BE2C (cell line): ENCODE measurements around the gene GTF2A1.

Experiments used
- DNase-seq: peaks from one replicate; pipeline ENCODE4 v3.0.0-alpha.2; 2020
- H3K27me3 ChIP-seq: fragments of 250-450 bp; sonication (Bioruptor Pico); 2 replicates; pipeline ENCODE4 v1.5.1; 2020; ENCODE audit warnings: mild to moderate bottlenecking
- H3K36me3 ChIP-seq: fragments of 250-450 bp; sonication (Bioruptor Pico); 2 replicates; pipeline ENCODE4 v1.5.1; 2020; ENCODE audit warnings: mild to moderate bottlenecking
- H3K4me1 ChIP-seq: fragments of 250-450 bp; sonication (Bioruptor Pico); 2 replicates; pipeline ENCODE4 v1.5.1; 2020
- H3K4me3 ChIP-seq: 2 replicates; pipeline ENCODE4 v1.5.1; 2011; ENCODE audit warnings: low read depth, low read length
- H3K9me3 ChIP-seq: fragments of 250-450 bp; sonication (Bioruptor Pico); 2 replicates; pipeline ENCODE4 v1.5.1; 2020
- TF ChIP-seq, protein P1 (sequence below): IDR thresholded peaks from 2 replicates; pipeline ENCODE4 v1.5.1; 2012; ENCODE audit warnings: mild to moderate bottlenecking, low read depth, low read length

GTF2A1 gene

DNA sequence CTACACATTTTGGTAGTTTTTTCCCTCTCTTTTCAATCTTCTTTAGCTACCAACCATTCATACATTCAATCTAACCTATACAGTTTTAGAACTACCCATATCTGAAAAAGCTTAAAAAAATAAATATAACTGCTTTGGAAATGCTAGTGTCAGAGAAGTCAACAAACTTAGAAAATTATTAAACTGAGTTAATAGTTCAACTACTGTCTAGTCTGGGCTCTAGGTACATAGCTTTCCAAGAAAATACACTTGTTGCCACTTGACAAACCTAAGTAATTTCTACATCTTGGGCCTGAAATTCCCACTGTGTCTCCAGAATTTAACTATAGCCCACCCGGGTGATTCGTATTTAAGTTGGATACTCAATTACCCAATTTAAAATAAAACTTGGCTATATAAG is 22.1 kb downstream of the GTF2A1 start:
- H3K36me3 ChIP-seq: peaks cover 47% of the 10 kb centered on the region
- H3K9me3 ChIP-seq: no peaks in the 10 kb centered on the region
- no peaks in the 10 kb centered on the region for H3K27me3 ChIP-seq
- H3K4me1 ChIP-seq: no peaks in the 10 kb centered on the region
- TF ChIP-seq, protein P1, sequence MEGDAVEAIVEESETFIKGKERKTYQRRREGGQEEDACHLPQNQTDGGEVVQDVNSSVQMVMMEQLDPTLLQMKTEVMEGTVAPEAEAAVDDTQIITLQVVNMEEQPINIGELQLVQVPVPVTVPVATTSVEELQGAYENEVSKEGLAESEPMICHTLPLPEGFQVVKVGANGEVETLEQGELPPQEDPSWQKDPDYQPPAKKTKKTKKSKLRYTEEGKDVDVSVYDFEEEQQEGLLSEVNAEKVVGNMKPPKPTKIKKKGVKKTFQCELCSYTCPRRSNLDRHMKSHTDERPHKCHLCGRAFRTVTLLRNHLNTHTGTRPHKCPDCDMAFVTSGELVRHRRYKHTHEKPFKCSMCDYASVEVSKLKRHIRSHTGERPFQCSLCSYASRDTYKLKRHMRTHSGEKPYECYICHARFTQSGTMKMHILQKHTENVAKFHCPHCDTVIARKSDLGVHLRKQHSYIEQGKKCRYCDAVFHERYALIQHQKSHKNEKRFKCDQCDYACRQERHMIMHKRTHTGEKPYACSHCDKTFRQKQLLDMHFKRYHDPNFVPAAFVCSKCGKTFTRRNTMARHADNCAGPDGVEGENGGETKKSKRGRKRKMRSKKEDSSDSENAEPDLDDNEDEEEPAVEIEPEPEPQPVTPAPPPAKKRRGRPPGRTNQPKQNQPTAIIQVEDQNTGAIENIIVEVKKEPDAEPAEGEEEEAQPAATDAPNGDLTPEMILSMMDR: no peak
- H3K4me3 ChIP-seq: no peak overlapping the region
- DNase-seq: no peak

DNA sequence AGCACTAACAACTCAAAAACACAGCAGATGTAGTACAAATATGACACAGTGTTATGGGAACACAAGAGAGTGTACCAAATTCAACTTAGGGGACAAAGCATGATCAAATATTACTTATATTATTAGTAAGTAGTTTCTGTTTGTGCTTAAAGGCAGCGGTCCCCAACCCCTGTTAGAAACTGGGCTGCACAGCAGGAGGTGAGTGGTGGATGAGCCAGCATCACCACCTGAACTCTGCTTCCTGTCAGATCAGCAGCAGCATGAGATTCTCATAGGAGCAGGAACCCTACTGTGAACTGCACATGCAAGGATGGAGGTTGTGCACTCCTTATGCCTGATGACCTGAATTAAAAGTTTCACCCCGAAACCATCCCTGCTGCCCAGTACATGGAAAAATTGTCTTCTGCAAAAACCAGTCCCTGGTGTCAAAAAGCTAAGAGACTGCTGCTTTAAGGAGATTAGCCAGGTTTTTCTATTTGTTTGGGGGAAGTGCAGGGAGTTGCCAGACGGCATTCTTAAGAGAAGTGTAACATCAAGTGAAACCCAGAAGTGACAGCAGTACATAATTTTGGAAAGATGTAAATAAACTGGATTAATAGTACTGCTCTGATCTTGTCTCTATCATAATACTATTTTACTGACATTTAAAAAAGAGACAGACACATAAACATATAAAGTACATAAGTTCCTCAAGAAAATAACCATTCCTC is 26.7 kb downstream of the GTF2A1 start:
- TF ChIP-seq, protein P1: no peak
- no peaks in the 10 kb centered on the region for H3K27me3 ChIP-seq
- H3K36me3 ChIP-seq: peaks cover 42% of the 10 kb centered on the region
- H3K4me1 ChIP-seq: no peaks in the 10 kb centered on the region
- no peak for DNase-seq
- H3K9me3 ChIP-seq: no peaks in the 10 kb centered on the region
- H3K4me3 ChIP-seq: no peak overlapping the region

DNA sequence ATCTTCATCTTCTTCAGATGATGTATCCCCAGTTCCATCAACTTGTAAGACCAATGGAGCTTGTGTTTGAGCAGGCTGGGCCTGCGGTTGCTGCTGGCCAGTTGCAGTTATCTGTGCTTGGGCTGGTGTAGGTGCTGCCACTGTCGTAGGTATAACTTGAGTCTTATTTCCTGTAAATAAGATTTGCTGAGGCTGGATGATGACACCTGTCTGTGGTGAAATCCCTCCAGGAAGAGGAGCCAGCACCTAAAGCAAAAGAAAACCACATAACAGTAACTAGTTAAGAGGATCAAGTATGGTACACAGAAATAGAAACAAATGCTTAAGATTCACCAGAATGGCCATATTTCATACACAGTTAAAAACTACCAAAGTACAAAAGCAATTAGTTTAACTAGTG is 28.2 kb downstream of the GTF2A1 start:
- Histone ChIP-seq H3K4me1 (no peaks in the 10 kb centered on the region), H3K36me3 (peaks cover 44% of the 10 kb centered on the region), H3K27me3 (no peaks in the 10 kb centered on the region), H3K9me3 (no peaks in the 10 kb centered on the region), H3K4me3 (no peak overlapping the region)
- DNase-seq: no peak
- TF ChIP-seq, protein P1: no peak

DNA sequence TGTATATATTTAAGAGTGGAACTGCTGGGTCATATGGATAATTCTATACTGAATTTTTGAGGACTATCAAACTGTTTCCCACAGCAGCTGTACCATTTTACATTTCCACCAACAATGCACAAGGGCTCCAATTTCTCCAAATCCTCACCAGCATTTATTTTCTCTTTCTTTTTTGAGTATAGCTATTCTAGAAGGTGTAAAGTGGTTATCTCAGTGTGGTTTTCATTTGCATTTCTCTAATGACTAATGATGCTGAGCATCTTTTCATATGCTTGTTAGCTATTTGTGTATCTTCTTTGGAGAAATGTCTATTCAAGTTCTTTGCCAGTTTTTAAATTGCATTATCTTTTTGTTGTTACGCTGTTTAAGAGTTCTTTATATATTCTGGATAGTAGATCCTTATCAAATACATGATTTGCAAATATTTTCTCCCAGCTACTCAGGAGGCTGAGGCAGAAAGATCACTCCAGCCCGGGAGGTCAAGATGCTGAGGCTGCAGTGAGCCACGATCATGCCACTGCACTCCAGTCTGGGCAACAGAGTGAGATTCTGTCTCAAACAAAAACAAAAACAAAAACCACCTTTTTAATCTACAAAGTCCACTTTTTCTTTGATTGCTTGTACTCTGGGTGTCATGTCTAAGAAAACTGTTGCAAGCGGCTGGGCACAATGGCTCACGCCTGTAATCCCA is 32.8 kb downstream of the GTF2A1 start:
- Histone ChIP-seq H3K36me3 (peaks cover 28% of the 10 kb centered on the region), H3K4me1 (no peaks in the 10 kb centered on the region), H3K4me3 (no peak overlapping the region), H3K27me3 (no peaks in the 10 kb centered on the region), H3K9me3 (no peaks in the 10 kb centered on the region)
- no peak for DNase-seq
- TF ChIP-seq, protein P1: no peak

DNA sequence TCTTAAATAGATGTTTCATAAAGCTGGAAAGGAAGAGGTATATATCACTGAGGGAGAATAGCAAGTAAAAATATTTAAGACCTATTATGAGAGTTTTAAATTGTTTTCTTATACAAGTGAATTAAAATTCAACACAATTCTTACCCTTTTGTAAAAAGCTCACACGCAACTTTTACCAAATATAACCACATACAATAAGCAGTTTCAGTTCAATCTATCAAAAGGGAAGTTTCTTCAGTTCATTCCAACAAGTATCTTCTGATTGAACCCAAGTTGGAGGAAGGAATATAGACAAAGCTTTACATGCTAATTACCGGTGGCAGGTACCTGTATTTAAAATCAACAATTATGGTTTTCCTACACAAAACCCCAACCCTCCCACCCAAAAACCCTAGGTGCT is 41.1 kb downstream of the GTF2A1 start:
- TF ChIP-seq, protein P1: no peak
- Histone ChIP-seq H3K36me3 (peaks cover 4% of the 10 kb centered on the region; the same call in 1 of the 2 replicates), H3K27me3 (no peaks in the 10 kb centered on the region), H3K4me1 (no peaks in the 10 kb centered on the region), H3K9me3 (no peaks in the 10 kb centered on the region), H3K4me3 (no peak overlapping the region)
- DNase-seq: no peak

DNA sequence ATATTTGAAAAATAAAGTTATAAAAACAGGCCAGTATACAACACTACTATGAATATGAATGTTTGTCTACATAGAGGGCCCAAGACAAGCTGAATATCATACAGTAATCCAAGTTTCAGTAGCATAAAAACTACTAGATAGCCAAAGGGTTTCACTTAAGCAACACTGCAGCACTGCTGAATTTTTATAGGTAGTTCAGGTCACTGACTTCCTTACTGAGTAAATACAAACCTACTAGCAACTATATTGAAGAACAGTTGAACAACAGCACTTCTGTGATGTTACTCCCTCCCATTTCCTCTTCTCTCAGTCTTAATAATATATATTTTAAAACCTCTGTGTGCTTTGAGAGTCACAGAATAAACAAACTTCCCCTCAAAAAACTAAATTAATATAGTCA is 42.7 kb downstream of the GTF2A1 start:
- no peaks in the 10 kb centered on the region for H3K9me3 ChIP-seq
- TF ChIP-seq, protein P1: no peak
- H3K4me1 ChIP-seq: no peaks in the 10 kb centered on the region
- peaks cover 4% of the 10 kb centered on the region; the same call in 1 of the 2 replicates for H3K36me3 ChIP-seq
- H3K27me3 ChIP-seq: no peaks in the 10 kb centered on the region
- DNase-seq: no peak
- no peak overlapping the region for H3K4me3 ChIP-seq
